ENCODE measurements around the gene LRRC1. TPM values are rescaled to one million over a fixed set of nuclear protein-coding genes. Genes with fewer than 3 reads are reported as not detected.

The LRRC1 gene
- total RNA-seq, 1 experiment from 2014 or later, result 8.6 TPM

GRCh38 chr6:53809691-53810090 is 14.9 kb downstream of the LRRC1 start:
- no peak for DNase-seq (ENCODE audit: low spot score)
- in situ Hi-C loops (cut with HindIII; ENCODE audit: low sequenced_read_pairs), result no loop called here

DNA sequence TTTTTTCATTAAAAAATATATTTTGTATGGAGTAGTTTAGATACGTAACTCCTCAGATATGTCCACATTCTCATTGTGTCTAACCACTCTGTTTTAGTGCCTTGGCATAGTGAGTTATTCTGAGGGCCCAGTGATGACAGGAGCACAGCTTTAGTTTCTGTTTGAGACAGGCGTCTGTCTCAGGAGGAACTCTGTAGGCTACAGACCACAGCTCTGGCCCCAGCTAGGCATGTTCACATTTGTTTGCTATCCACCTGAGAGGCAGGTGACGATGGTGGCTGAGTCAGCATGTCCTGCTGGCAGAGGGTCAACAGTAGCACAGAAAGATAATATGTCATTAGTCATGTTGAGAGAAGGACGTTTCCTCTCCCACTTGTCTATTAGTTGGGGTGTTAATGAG is 16.3 kb downstream of the LRRC1 start:
- DNase-seq (ENCODE audit: low spot score), result no peak
- in situ Hi-C loops (cut with HindIII; ENCODE audit: low sequenced_read_pairs), result no loop called here

GRCh38 chr6:53811746-53812145 is 16.9 kb downstream of the LRRC1 start:
- DNase-seq (ENCODE audit: low spot score), result no peak
- in situ Hi-C loops (cut with HindIII; ENCODE audit: low sequenced_read_pairs), result no loop called here

- DNase-seq (ENCODE audit: low spot score), result no peak
- in situ Hi-C loops (cut with HindIII; ENCODE audit: low sequenced_read_pairs), result no loop called here
These were observed 18.3 kb downstream of the LRRC1 start for GRCh38 chr6:53813096-53813495.

GRCh38 chr6:53813801-53814200 is 19.0 kb downstream of the LRRC1 start:
- in situ Hi-C loops (cut with HindIII; ENCODE audit: low sequenced_read_pairs), result no loop called here
- no peak for DNase-seq (ENCODE audit: low spot score)

DNA sequence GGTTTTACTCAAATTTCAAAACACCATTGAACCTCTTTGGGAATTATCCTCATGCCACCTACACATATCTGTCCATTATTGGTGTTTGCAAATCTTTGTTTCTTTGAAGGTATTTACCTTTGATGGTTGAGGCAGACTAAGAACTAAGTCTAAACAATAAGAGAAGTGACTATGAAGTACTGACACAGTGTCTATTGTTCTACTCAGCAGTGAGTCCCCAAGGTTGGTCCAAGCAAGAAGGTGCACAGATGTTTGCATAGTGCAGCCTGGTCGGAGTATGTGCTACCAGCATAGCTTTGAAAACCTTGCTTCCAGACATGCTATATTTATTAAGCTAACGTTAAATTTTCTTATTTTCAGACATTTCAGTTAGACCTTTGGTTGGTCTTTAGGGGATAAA is 19.5 kb downstream of the LRRC1 start:
- DNase-seq (ENCODE audit: low spot score), result no peak
- in situ Hi-C loops (cut with HindIII; ENCODE audit: low sequenced_read_pairs), result no loop called here

DNA sequence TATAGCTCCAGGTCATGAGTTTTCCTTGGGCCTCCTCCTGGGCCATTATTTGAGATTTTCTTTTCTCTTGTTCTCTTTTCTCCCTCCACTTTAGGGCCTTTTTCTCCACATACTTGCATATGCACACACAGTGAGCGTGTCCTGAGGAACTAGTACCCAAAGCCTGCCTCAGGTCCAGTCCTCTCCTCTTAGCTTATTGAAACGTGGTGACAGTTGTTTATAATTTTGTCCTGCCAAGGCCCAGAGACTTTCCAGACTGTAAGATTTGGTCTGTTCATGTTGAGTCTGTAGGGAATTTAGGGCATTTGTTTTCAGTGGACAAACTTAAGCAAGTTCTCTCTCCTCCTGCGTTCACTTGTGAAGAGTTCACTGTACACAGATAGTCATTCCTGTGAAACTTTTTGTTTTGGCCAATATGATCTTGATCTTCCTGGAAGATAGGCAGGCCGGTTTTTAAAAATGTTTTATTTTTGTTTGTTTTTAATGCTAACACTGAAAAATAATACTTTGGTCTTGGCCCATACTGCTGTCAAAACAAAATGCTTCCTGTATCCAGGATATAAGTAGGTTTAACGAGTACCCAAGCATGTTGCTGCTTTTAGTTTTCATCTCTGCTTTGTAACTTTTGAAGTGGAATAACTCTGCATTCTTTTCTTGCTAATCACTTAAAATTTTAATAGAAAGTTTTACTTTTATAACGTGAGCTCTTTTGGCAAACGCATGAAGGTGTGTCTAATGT is 20.7 kb downstream of the LRRC1 start:
- in situ Hi-C loops (cut with HindIII; ENCODE audit: low sequenced_read_pairs), result no loop called here
- no peak for DNase-seq (ENCODE audit: low spot score)

GRCh38 chr6:53818858-53819609 is 24.2 kb downstream of the LRRC1 start:
- in situ Hi-C loops (cut with HindIII; ENCODE audit: low sequenced_read_pairs), result no loop called here
- no peak for DNase-seq (ENCODE audit: low spot score)

DNA sequence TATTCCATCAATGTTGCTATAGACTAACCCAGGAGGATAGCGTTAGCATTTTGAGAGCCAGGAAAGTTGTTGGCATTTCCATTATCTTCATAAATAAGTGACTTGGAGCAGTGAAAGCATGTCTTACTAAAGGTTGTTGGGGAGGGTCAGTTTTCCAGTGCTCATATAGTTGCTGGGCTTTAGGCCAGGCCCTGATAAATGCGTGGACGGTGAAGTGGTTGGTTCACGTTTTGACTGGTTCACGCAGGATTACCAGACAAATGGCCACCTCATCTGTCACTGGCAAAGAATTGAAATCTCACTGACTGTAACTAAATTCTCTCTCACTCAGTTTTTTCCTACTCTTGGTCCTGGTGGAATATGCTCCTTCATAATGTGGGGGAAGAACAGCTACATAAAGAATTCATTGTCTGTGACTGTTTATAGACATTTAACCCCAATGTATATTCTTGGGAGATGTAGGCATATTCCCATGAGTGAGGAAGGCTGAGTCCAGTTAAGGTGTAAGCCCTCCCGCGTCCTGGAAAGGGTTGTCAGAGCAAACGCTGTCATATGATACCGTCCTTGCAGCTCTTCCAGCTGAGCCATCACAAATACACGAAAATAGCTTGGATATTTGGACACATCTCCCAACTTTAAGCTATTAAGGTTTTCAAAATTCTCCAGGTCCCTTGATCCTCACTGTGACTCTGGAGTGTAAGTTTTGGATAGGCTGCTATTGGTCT is 27.8 kb downstream of the LRRC1 start:
- in situ Hi-C loops (cut with HindIII; ENCODE audit: low sequenced_read_pairs), result no loop called here
- DNase-seq (ENCODE audit: low spot score), result no peak

- in situ Hi-C loops (cut with HindIII; ENCODE audit: low sequenced_read_pairs), result no loop called here
- no peak for DNase-seq (ENCODE audit: low spot score)
These were observed 29.9 kb downstream of the LRRC1 start for GRCh38 chr6:53824714-53825113.

GRCh38 chr6:53825532-53826321 is 30.9 kb downstream of the LRRC1 start:
- in situ Hi-C loops (cut with HindIII; ENCODE audit: low sequenced_read_pairs), result no loop called here
- DNase-seq (ENCODE audit: low spot score), result no peak

GRCh38 chr6:53827531-53827930 is 32.7 kb downstream of the LRRC1 start:
- no peak for DNase-seq (ENCODE audit: low spot score)
- in situ Hi-C loops (cut with HindIII; ENCODE audit: low sequenced_read_pairs), result no loop called here

- no peak for DNase-seq (ENCODE audit: low spot score)
- in situ Hi-C loops (cut with HindIII; ENCODE audit: low sequenced_read_pairs), result no loop called here
These were observed 33.4 kb downstream of the LRRC1 start for GRCh38 chr6:53828215-53828614.

DNA sequence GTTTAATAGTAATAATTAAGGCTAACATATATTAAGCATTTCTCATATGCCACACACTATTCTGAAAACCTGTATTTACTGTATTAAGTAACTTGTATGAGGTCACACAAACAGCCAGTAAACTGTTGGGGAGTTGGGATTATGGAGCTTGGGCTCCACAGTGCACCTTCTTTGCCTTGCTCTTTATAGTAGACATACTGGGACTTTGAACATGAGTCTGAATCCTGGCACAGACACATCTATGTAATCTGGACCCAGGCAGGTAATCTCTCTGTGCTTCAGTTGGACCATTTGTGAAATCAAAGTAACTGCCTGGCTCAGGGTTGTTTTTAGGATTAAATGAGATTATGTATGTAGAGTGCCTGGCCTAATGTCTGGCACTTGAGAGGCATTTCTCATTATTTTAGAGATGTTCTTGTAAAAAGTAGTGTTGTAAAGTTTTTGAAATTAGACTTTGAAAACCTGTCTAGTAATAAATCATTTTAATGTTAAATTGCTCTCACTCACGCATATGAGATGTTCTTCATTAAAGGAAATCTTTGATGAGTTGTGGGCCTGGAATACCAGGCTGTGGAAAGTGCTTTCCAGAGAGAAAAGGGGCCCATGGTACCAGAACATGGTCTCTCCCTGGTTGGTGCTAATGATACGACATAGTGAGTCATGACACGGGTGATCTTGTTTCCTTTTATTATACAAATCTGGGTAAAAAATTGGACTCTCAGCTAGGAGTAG is 34.3 kb downstream of the LRRC1 start:
- in situ Hi-C loops (cut with HindIII; ENCODE audit: low sequenced_read_pairs), result no loop called here

DNA sequence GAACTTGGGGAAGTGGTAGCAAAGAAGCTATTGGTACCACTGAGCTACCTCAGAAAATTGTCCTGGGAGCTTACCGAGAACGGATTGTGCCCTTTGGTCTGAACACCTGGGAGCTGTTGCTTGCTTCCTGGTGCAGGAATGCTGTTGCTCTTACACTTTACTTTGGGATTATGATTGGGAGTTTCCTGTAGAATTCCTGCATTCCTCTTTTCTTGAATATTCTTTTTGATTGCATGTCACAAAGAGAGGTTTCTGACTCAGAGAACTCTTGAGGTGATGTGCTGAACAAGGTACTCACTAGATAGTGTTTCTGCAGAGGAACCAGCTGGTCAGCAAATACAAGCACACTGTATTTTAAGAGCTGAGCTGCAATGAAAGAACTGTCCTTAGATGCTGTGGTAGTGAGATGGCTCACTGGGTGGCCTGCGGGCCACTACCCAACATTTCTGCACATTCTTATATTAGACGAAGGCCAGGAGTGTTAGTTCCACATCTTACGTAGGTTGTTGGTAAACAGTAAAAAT is 35.0 kb downstream of the LRRC1 start:
- in situ Hi-C loops (cut with HindIII; ENCODE audit: low sequenced_read_pairs), result no loop called here
- DNase-seq (ENCODE audit: low spot score), result no peak

More for the DNA sequence above, 34.3 kb downstream of the LRRC1 start:
- no peak for DNase-seq (ENCODE audit: low spot score)

GRCh38 chr6:53830366-53830765 is 35.6 kb downstream of the LRRC1 start:
- in situ Hi-C loops (cut with HindIII; ENCODE audit: low sequenced_read_pairs), result no loop called here
- no peak for DNase-seq (ENCODE audit: low spot score)

DNA sequence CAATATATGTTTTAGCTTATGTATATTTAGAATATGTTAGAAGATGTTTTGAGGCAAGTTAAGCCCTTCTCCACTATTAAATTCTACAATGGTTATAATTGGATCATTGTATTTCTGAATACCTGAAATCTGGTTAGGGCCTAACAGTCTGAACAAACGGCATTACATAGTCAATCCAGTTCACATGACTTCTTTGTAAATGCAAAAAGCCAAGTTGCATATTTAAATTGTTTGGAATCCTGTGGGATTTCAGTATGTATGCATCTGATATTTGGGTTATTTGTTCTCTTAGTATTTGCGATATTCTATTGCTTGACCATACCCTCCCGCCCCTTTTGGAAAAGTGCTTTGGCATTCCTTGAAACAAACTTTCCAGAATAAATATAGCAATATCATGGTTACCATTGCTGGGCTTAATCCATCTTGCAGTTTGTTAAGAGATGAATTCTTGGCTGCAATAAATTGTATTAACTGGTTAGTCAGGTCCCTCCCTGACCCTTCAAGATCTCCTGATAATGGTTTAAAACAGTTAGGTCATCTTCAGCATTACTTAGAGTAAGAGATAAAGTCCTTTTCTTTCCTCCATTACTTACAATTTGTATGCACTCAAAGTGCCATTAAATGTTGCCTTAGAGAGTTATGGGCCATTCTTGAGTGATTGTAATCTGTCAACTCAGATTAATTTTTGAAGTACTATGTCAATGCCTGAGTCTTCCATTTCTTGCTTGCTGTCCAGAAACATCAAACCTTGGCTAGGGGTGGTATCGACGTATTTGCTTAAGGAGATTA is 36.5 kb downstream of the LRRC1 start:
- in situ Hi-C loops (cut with HindIII; ENCODE audit: low sequenced_read_pairs), result no loop called here

More for the DNA sequence above, 36.5 kb downstream of the LRRC1 start:
- no peak for DNase-seq (ENCODE audit: low spot score)
